Coronary artery (tissue), 2 donors: ENCODE measurements around the gene SPRY1.

Source experiments
- DNase-seq: peaks from one replicate; pipeline ENCODE4 v3.0.0-alpha.2; 2017; ENCODE audit warnings: low spot score
- H3K27ac ChIP-seq, 2 donors: fragments of 200-600 bp; sonication (generic); one replicate each; pipeline ENCODE4 v1.5.1; 2016 to 2019
- H3K4me3 ChIP-seq: fragments of 200-600 bp; sonication (generic); 2 replicates; pipeline ENCODE4 v1.5.1; 2016; ENCODE audit warnings: mild to moderate bottlenecking, moderate library complexity
- TF ChIP-seq, protein P1 (sequence below): fragments of 200-600 bp; sonication (generic); IDR thresholded peaks from one replicate; pipeline ENCODE4 v1.5.1; 2019; ENCODE audit warnings: antibody characterized with exemption

Gene SPRY1

GRCh38 chr4:123361195-123361861, 35.3 kb upstream of the SPRY1 start:
- DNase-seq, result no peak
- TF ChIP-seq, protein P1, sequence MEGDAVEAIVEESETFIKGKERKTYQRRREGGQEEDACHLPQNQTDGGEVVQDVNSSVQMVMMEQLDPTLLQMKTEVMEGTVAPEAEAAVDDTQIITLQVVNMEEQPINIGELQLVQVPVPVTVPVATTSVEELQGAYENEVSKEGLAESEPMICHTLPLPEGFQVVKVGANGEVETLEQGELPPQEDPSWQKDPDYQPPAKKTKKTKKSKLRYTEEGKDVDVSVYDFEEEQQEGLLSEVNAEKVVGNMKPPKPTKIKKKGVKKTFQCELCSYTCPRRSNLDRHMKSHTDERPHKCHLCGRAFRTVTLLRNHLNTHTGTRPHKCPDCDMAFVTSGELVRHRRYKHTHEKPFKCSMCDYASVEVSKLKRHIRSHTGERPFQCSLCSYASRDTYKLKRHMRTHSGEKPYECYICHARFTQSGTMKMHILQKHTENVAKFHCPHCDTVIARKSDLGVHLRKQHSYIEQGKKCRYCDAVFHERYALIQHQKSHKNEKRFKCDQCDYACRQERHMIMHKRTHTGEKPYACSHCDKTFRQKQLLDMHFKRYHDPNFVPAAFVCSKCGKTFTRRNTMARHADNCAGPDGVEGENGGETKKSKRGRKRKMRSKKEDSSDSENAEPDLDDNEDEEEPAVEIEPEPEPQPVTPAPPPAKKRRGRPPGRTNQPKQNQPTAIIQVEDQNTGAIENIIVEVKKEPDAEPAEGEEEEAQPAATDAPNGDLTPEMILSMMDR, result no peak
- Histone ChIP-seq H3K27ac (peak overlapping the region; percentile 11 to 78), H3K4me3 (no peak overlapping the region)

DNA sequence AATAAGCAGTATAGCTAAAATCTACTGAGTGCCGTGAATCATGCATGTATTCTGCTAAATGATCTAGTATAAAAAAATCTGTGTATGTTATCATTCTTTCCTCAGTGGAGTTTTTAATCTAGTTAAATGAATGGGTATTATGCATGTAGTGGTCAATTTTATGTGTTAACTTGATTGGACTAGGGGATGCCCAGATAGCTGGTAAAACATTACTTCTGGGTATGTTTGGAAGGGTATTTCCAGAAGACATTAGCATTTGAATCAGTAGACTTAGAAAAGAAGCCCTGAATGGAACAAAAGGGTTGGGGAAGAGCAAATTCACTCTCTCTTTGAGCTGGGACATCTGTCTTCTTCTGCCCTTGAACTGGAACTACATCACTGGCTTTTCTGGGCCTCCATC, 34.5 kb upstream of the SPRY1 start:
- no peak overlapping the region for H3K27ac ChIP-seq
- TF ChIP-seq, protein P1, result no peak
- DNase-seq, result no peak
- H3K4me3 ChIP-seq, result no peak overlapping the region

DNA sequence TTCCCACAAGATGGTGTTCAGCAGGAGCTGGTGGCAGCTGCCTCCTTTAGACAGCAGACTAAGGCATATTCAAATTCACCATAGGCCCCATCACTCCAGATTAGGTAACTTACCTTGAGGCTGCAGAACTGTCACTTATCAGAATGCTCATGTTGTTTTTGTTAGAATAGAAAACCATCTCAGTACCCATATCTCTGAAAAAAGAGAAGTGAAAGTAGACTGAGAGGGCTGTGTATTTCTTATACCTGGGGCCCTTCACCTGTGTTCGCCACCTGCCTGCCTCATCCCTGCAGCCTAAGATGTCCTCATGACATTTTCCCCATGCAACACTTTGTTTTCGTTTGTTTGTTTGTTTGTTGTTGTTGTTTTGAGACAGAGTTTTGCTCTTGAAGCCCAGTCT, 32.9 kb upstream of the SPRY1 start:
- TF ChIP-seq, protein P1, result no peak
- no peak for DNase-seq
- Histone ChIP-seq H3K27ac (no peak overlapping the region), H3K4me3 (no peak overlapping the region)

DNA sequence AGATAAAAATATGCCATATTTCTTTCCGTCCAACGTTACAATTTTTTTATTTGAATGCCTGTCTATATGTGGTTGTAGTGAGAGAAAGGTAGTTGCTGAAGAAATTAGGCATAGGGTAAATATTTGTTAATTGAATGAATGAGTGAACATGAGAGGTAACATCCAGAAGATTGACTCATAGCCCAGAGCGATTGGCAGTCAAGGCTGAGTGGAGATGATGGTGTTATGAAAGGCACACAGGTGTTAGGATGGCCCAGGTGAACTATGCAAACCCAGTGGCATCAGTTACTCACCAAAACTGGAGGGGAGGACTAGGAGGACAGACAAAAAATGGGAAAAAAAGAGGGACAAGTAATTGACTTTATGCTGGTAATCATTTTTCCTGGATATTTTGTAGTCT, 31.7 kb upstream of the SPRY1 start:
- TF ChIP-seq, protein P1, result no peak
- Histone ChIP-seq H3K27ac (no peak overlapping the region), H3K4me3 (no peak overlapping the region)
- no peak for DNase-seq

DNA sequence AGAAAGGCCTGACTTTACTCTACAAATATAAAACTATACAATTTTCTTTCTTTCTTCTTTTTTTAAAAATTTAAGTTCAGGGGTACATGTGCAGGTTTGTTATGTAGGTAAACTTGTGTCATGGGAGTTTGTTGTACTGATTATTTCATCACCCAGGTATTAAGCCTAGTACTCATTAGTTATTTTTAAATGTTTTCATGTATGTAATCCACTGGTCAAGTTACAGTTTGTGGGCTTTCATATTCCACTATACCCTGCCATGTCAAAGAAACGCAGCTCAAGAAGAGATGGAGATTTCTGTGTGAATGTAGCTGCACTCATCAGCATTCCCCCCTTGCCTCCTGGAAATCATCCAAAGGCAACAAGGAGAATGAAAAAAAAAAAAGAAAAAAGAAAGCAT, 31.2 kb upstream of the SPRY1 start:
- H3K27ac ChIP-seq, result no peak overlapping the region
- TF ChIP-seq, protein P1, result no peak
- DNase-seq, result no peak
- H3K4me3 ChIP-seq, result no peak overlapping the region

GRCh38 chr4:123366144-123366748, 30.3 kb upstream of the SPRY1 start:
- DNase-seq, result no peak
- TF ChIP-seq, protein P1, result no peak
- no peak overlapping the region for H3K4me3 ChIP-seq
- no peak overlapping the region for H3K27ac ChIP-seq

DNA sequence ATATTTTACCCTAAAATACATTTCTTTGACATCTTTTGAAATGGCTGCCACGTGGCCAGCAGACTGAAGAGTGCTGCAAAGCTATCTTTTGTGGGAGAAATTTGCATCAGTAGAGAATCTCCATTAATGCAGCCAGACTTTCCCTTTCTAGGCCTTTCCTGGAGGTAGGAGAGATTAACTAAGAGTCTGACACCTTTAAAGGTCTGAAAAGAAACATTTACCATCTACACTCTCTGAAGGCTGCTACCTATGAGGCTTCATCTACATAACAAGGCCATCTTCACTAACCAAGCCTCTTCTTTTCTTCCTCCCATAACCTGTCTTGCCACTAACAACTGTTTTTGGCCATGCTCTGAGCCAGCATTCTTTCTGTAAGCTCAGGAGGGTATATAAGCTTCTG, 17.8 kb upstream of the SPRY1 start:
- no peak overlapping the region for H3K4me3 ChIP-seq
- DNase-seq, result no peak
- TF ChIP-seq, protein P1, result no peak
- H3K27ac ChIP-seq, result no peak overlapping the region
